Measurements from ENCODE around the gene DSTN. TPM values are rescaled to one million over a fixed set of nuclear protein-coding genes. Genes with fewer than 3 reads are reported as not detected.

Gene DSTN
- total and polyA plus RNA-seq, 2 donors (not counting 1 experiment from before 2014, with no cell fraction given) = 6.6 to 13.4 TPM

DNA sequence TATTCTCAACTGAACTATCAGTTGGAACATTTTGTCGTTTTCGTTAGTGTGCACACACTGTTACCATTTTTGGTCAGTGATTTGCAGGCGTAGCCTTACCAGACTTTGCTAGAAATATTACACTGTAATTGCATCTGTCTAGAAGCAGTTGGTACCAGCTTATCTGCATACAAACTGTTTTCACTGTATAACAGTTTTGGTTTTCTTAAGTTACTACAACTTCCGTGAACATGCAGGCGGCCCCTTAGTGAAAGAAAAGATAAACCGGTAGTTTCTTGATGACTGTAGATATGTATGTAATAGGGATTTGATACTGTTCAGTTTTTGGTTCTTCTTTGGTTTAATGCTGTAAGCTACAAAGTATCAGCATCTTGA is 1.3 kb downstream of the DSTN start:
- peaks cover 0 to 4% (median 0%) of the 10 kb centered on the region in 3 donors for H3K9me3 ChIP-seq (ENCODE audit: control extremely low read depth in 1 of 3, control insufficient read depth in 2 of 3, insufficient read depth in 1 of 3, low read length in 2 of 3)
- peak overlapping the region in 4 of 5 experiments; percentile 78 to 97 (median 87) for H3K4me3 ChIP-seq (ENCODE audit: control extremely low read depth in 1 of 5, extremely low read depth in 1 of 5, insufficient read depth in 1 of 5, low read depth in 2 of 5, low read length in 4 of 5)
- H3K4me3 Mint-ChIP-seq = peak overlapping the region; percentile 94
- peaks cover 34% of the 10 kb centered on the region for H3K79me2 ChIP-seq (ENCODE audit: control insufficient read depth, insufficient read depth, low read length)
- peak; percentile 26 for DNase-seq
- H3K27ac Mint-ChIP-seq = no peak overlapping the region
- no peaks in the 10 kb centered on the region for H3K36me3 ChIP-seq (replicated peaks in 1 of 2; ENCODE audit: control extremely low read depth in 1 of 2, control insufficient read depth in 1 of 2, extremely low read depth in 1 of 2, insufficient read depth in 2 of 2, low read length in 1 of 2)
- H3K4me1 Mint-ChIP-seq = peaks cover 20% of the 10 kb centered on the region
- CTCF ChIA-PET = interaction anchor here (1.0 to 2.0 kb wide), 5 partner anchors 11 to 397 kb away, joined by 3 to 15 read pairs (median 8); partner anchors contain the start of gene RRBP1
- 25% methylated on average over 2 of the region's 6 CpGs for WGBS (ENCODE audit: insufficient coverage)
- H2AFZ ChIP-seq (ENCODE audit: insufficient read depth, low read depth, low read length, poor library complexity, severe bottlenecking) = no peak overlapping the region
- H3K27me3 ChIP-seq (replicated peaks in 1 of 4; ENCODE audit: control extremely low read depth in 1 of 4, control insufficient read depth in 3 of 4, insufficient read depth in 4 of 4, low read length in 3 of 4) = peaks cover 0 to 12% (median 2%) of the 10 kb centered on the region in 4 experiments
- peaks cover 2% of the 10 kb centered on the region for H3K9me3 Mint-ChIP-seq (ENCODE audit: insufficient read depth)
- H3K27ac ChIP-seq (ENCODE audit: low read length in 2 of 2) = no peak overlapping the region
- TF ChIP-seq, protein P1, sequence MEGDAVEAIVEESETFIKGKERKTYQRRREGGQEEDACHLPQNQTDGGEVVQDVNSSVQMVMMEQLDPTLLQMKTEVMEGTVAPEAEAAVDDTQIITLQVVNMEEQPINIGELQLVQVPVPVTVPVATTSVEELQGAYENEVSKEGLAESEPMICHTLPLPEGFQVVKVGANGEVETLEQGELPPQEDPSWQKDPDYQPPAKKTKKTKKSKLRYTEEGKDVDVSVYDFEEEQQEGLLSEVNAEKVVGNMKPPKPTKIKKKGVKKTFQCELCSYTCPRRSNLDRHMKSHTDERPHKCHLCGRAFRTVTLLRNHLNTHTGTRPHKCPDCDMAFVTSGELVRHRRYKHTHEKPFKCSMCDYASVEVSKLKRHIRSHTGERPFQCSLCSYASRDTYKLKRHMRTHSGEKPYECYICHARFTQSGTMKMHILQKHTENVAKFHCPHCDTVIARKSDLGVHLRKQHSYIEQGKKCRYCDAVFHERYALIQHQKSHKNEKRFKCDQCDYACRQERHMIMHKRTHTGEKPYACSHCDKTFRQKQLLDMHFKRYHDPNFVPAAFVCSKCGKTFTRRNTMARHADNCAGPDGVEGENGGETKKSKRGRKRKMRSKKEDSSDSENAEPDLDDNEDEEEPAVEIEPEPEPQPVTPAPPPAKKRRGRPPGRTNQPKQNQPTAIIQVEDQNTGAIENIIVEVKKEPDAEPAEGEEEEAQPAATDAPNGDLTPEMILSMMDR (IDR thresholded peaks at IDR 0.05) = no peak
- TF ChIP-seq EZH2 (IDR thresholded peaks at IDR 0.05; ENCODE audit: borderline replicate concordance, insufficient read depth, low read depth, low read length, poor library complexity, severe bottlenecking) = no peak
- H4K20me1 ChIP-seq (ENCODE audit: control insufficient read depth, insufficient read depth, low read length, poor library complexity, severe bottlenecking) = no peaks in the 10 kb centered on the region
- H3K4me1 ChIP-seq (ENCODE audit: control insufficient read depth in 2 of 2, insufficient read depth in 2 of 2, low read length in 2 of 2) = peaks cover 11 to 14% of the 10 kb centered on the region in 2 donors
- peak overlapping the region; percentile 98 for H3K4me2 ChIP-seq (replicated peaks; ENCODE audit: low read depth, low read length, poor library complexity, severe bottlenecking)
- ATAC-seq (ENCODE audit: low read depth) = no peak
- peak overlapping the region; percentile 88 for H3K9ac ChIP-seq (ENCODE audit: low read length)
- POLR2A ChIA-PET = interaction anchor here (1.0 kb wide), 1 partner anchor 397 kb away, joined by 3 read pairs; the partner anchor contains the start of gene SNX5
- intact Hi-C loops (cut with micrococcal nuclease) = loop anchor here (2.0 kb wide), 6 partner anchors 34 to 936 kb away; partner anchors contain the start of genes KAT14, PET117, RBBP9 and SEC23B
- peaks cover 6% of the 10 kb centered on the region for H3K27me3 Mint-ChIP-seq

DNA sequence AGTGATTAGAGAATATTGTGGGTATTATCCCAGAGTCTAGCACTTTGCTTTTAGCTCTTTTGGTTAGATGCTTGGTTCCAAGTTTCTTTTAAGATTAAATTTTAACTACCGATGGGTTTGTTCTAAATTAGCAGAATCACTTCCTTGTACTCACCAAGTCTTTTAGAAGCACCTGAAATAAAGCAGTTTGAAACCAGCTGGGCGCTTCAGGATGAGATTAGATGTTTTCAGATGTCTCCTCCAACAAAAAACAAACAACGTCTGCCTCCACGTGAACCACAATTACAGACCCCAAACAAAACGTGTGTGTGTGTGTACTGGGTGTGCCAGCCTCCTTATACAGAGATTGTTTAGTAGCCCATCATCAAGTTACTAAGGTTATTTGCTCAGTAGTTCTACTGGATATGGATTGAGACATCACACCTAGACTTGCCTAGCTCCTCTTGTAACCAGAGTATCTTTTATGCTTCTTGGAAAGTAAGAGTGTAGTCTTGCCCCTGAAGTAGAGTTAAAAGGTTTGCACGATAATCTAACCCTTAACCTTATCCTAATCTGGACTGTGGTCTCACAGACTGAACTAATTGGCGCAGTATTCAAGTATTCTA is 2.3 kb downstream of the DSTN start:
- peaks cover 0 to 12% (median 2%) of the 10 kb centered on the region in 4 experiments for H3K27me3 ChIP-seq (replicated peaks in 1 of 4; ENCODE audit: control extremely low read depth in 1 of 4, control insufficient read depth in 3 of 4, insufficient read depth in 4 of 4, low read length in 3 of 4)
- ChIA-PET CTCF (interaction anchor here (0.7 to 2.0 kb wide), 3 partner anchors 35 to 326 kb away, joined by 3 to 8 read pairs (median 4); no protein-coding TSS in a partner anchor), POLR2A (no interaction called here)
- TF ChIP-seq EZH2 (IDR thresholded peaks at IDR 0.05; ENCODE audit: borderline replicate concordance, insufficient read depth, low read depth, low read length, poor library complexity, severe bottlenecking) = no peak
- TF ChIP-seq, protein P1 (IDR thresholded peaks at IDR 0.05) = no peak
- whole genome bisulfite sequencing (ENCODE audit: insufficient coverage) = no CpG with 5 or more reads among the region's 7 CpGs
- Mint-ChIP-seq H3K4me3 (no peak overlapping the region), H3K27ac (no peak overlapping the region), H3K4me1 (peaks cover 20% of the 10 kb centered on the region), H3K9me3 (ENCODE audit: insufficient read depth) (no peaks in the 10 kb centered on the region), H3K27me3 (peaks cover 4% of the 10 kb centered on the region)
- ATAC-seq (ENCODE audit: low read depth) = no peak
- no peaks in the 10 kb centered on the region for H3K36me3 ChIP-seq (replicated peaks in 1 of 2; ENCODE audit: control extremely low read depth in 1 of 2, control insufficient read depth in 1 of 2, extremely low read depth in 1 of 2, insufficient read depth in 2 of 2, low read length in 1 of 2)
- no peak overlapping the region for H3K4me2 ChIP-seq (replicated peaks; ENCODE audit: low read depth, low read length, poor library complexity, severe bottlenecking)
- H3K4me1 ChIP-seq (ENCODE audit: control insufficient read depth in 2 of 2, insufficient read depth in 2 of 2, low read length in 2 of 2) = peaks cover 11 to 14% of the 10 kb centered on the region in 2 donors
- H2AFZ ChIP-seq (ENCODE audit: insufficient read depth, low read depth, low read length, poor library complexity, severe bottlenecking) = no peak overlapping the region
- no peak for DNase-seq
- H4K20me1 ChIP-seq (ENCODE audit: control insufficient read depth, insufficient read depth, low read length, poor library complexity, severe bottlenecking) = no peaks in the 10 kb centered on the region
- intact Hi-C loops (cut with micrococcal nuclease) = no loop called here
- H3K4me3 ChIP-seq (ENCODE audit: control extremely low read depth in 1 of 5, extremely low read depth in 1 of 5, insufficient read depth in 1 of 5, low read depth in 2 of 5, low read length in 4 of 5) = no peak overlapping the region
- H3K9me3 ChIP-seq (ENCODE audit: control extremely low read depth in 1 of 3, control insufficient read depth in 2 of 3, insufficient read depth in 1 of 3, low read length in 2 of 3) = no peaks in the 10 kb centered on the region
- peaks cover 34% of the 10 kb centered on the region for H3K79me2 ChIP-seq (ENCODE audit: control insufficient read depth, insufficient read depth, low read length)
- no peak overlapping the region for H3K27ac ChIP-seq (ENCODE audit: low read length in 2 of 2)
- no peak overlapping the region for H3K9ac ChIP-seq (ENCODE audit: low read length)

Measured in B cell (primary cell).